Esophagus muscularis mucosa (tissue), 4 donors: Measurements from ENCODE around the gene TESMIN. TPM values are rescaled to one million over a fixed set of nuclear protein-coding genes. Genes with fewer than 3 reads are reported as not detected.

Experiments
- DNase-seq: peaks from one replicate; pipeline ENCODE4 v3.0.0-alpha.2; 2017; ENCODE audit errors: extremely low spot score
- H3K27ac ChIP-seq, 4 donors: fragments of 200-600 bp; sonication (generic); replicated peaks in 1 of 4; 1 replicate in 3 of 4; 2 replicates in 1 of 4; pipeline ENCODE4 v1.5.1; 2016 to 2019; ENCODE audit warnings: mild to moderate bottlenecking in 1 of 4
- H3K27me3 ChIP-seq, 4 donors: fragments of 200-600 bp; sonication (generic); one replicate each; pipeline versions ENCODE4 v1.5.1 to v1.6.0; 2016 to 2019
- H3K36me3 ChIP-seq, 4 donors: fragments of 200-600 bp; sonication (generic); one replicate each; pipeline ENCODE4 v1.5.1; 2016 to 2019
- H3K4me1 ChIP-seq, 4 donors: fragments of 200-600 bp; sonication (generic); one replicate each; pipeline ENCODE4 v1.5.1; 2016 to 2019
- H3K4me3 ChIP-seq, 4 donors: fragments of 200-600 bp; sonication (generic); 1 replicate in 2 of 4; 2 replicates in 2 of 4; pipeline ENCODE4 v1.5.1; 2016 to 2019; ENCODE audit warnings: mild to moderate bottlenecking in 4 of 4, moderate library complexity in 1 of 4
- H3K9me3 ChIP-seq, 4 donors: fragments of 200-600 bp; sonication (generic); 1 replicate in 3 of 4; 2 replicates in 1 of 4; pipeline ENCODE4 v1.5.1; 2016 to 2019
- CTCF ChIP-seq, 3 experiments: fragments of 200-600 bp in 2 of 3; fragments of 450-650 bp in 1 of 3; sonication (generic) in 2 of 3; IDR thresholded peaks; one replicate each; pipeline ENCODE4 v1.5.1; 2017 to 2019; ENCODE audit warnings: antibody characterized with exemption in 3 of 3, mild to moderate bottlenecking in 2 of 3, moderate library complexity in 1 of 3
- EP300 ChIP-seq: sonication (generic); formaldehyde crosslinking; IDR thresholded peaks from one replicate; pipeline ENCODE4 v1.6.1; 2017; ENCODE audit warnings: antibody characterized with exemption
- POLR2A ChIP-seq: fragments of 450-650 bp; IDR thresholded peaks from one replicate; pipeline ENCODE4 v1.6.1; 2017; ENCODE audit warnings: antibody characterized with exemption, moderate library complexity, mild to moderate bottlenecking, low read depth
- POLR2AphosphoS5 ChIP-seq, 2 donors: sonication (generic); formaldehyde crosslinking; IDR thresholded peaks; one replicate each; pipeline ENCODE4 v1.6.1; 2017; ENCODE audit warnings: antibody characterized with exemption in 2 of 2
- WGBS: methylation state at CpG from one replicate; pipeline ENCODE4 v1.1.5; 2018; 5-methylcytosine and 5-hydroxymethylcytosine counted together
- intact Hi-C: fragments of 100-400 bp; cut with DNase I; formaldehyde crosslinking; loops from one replicate; pipeline ENCODE4 v1.15.1; 2023
- total RNA-seq, 4 donors: library from RNA; depleted of rRNA; stranded (reverse); fragments of >200 nt; gene quantifications; one replicate each; pipeline versions ENCODE4 v1.1.0 to v1.2.1, GENCODE V29; 2016

Gene TESMIN
- total RNA-seq, 4 donors from 2014 or later: 0.78 to 2.5 (median 1.4) TPM

GRCh38 chr11:68664141-68664540 is 87.2 kb downstream of the TESMIN start:
- TF ChIP-seq POLR2AphosphoS5 (IDR thresholded peaks at IDR 0.05) (no peak), EP300 (no peak), POLR2A (no peak), CTCF (IDR thresholded peaks at IDR 0.05) (no peak)
- WGBS: 88% methylated on average over 9 of the region's 9 CpGs
- intact Hi-C loops: no loop called here
- Histone ChIP-seq H3K27ac (no peak overlapping the region), H3K4me1 (peaks cover 0 to 5% (median 5%) of the 10 kb centered on the region in 4 donors), H3K4me3 (no peak overlapping the region), H3K36me3 (no peaks in the 10 kb centered on the region), H3K9me3 (no peaks in the 10 kb centered on the region), H3K27me3 (peaks cover 0 to 27% (median 0%) of the 10 kb centered on the region in 4 donors)
- no peak for DNase-seq

- intact Hi-C loops: no loop called here
- TF ChIP-seq CTCF (IDR thresholded peaks at IDR 0.05) (no peak), EP300 (no peak), POLR2A (no peak), POLR2AphosphoS5 (IDR thresholded peaks at IDR 0.05) (no peak)
- 89% methylated on average over 18 of the region's 18 CpGs for WGBS
- Histone ChIP-seq H3K27me3 (peaks cover 0 to 27% (median 0%) of the 10 kb centered on the region in 4 donors), H3K9me3 (no peaks in the 10 kb centered on the region), H3K4me1 (peaks cover 0 to 9% (median 6%) of the 10 kb centered on the region in 4 donors), H3K4me3 (no peak overlapping the region), H3K36me3 (no peaks in the 10 kb centered on the region), H3K27ac (no peak overlapping the region)
- no peak for DNase-seq
Observed at GRCh38 chr11:68663482-68664010, 87.8 kb downstream of the TESMIN start.

GRCh38 chr11:68661697-68662603 is 89.4 kb downstream of the TESMIN start:
- WGBS: 79% methylated on average over 12 of the region's 18 CpGs
- peaks cover 0 to 9% (median 6%) of the 10 kb centered on the region in 4 donors for H3K4me1 ChIP-seq
- H3K9me3 ChIP-seq: no peaks in the 10 kb centered on the region
- intact Hi-C loops: no loop called here
- H3K27me3 ChIP-seq: peaks cover 0 to 27% (median 0%) of the 10 kb centered on the region in 4 donors
- H3K27ac ChIP-seq: no peak overlapping the region
- TF ChIP-seq POLR2AphosphoS5 (IDR thresholded peaks at IDR 0.05): no peak
- no peak for TF ChIP-seq EP300
- TF ChIP-seq POLR2A: no peak
- no peak for TF ChIP-seq CTCF (IDR thresholded peaks at IDR 0.05)
- H3K4me3 ChIP-seq: no peak overlapping the region
- H3K36me3 ChIP-seq: no peaks in the 10 kb centered on the region
- DNase-seq: no peak

GRCh38 chr11:68661014-68661413 is 90.3 kb downstream of the TESMIN start:
- intact Hi-C loops: no loop called here
- Histone ChIP-seq H3K36me3 (no peaks in the 10 kb centered on the region), H3K4me1 (peaks cover 0 to 9% (median 6%) of the 10 kb centered on the region in 4 donors), H3K4me3 (no peak overlapping the region), H3K27me3 (peaks cover 0 to 32% (median 0%) of the 10 kb centered on the region in 4 donors), H3K27ac (no peak overlapping the region), H3K9me3 (no peaks in the 10 kb centered on the region)
- TF ChIP-seq CTCF (IDR thresholded peaks at IDR 0.05) (no peak), EP300 (no peak), POLR2A (no peak), POLR2AphosphoS5 (IDR thresholded peaks at IDR 0.05) (no peak)
- no peak for DNase-seq
- 77% methylated on average over 10 of the region's 15 CpGs for WGBS
